ENCODE measurements around the gene ZBED2. TPM values are rescaled to one million over a fixed set of nuclear protein-coding genes. Genes with fewer than 3 reads are reported as not detected.

The ZBED2 gene
- total and polyA plus RNA-seq, 8 donors = 1.5 TPM; not detected in 7

- intact Hi-C loops (cut with DNase I; ENCODE audit: low total_unique reads) = no loop called here
- Histone ChIP-seq H3K36me3 (no peaks in the 10 kb centered on the region), H3K4me3 (no peak overlapping the region), H3K27ac (no peak overlapping the region), H3K9me3 (no peaks in the 10 kb centered on the region), H3K4me1 (no peaks in the 10 kb centered on the region), H3K27me3 (no peaks in the 10 kb centered on the region)
- WGBS, 5 donors = 53 to 83% (median 66%) methylated on average over 1 of the region's 1 CpG
- no peak for DNase-seq
- TF ChIP-seq EP300 (IDR thresholded peaks at IDR 0.05) (no peak), POLR2A (IDR thresholded peaks at IDR 0.05) (no peak), POLR2AphosphoS5 (IDR thresholded peaks at IDR 0.05) (no peak)
- TF ChIP-seq, protein P1, sequence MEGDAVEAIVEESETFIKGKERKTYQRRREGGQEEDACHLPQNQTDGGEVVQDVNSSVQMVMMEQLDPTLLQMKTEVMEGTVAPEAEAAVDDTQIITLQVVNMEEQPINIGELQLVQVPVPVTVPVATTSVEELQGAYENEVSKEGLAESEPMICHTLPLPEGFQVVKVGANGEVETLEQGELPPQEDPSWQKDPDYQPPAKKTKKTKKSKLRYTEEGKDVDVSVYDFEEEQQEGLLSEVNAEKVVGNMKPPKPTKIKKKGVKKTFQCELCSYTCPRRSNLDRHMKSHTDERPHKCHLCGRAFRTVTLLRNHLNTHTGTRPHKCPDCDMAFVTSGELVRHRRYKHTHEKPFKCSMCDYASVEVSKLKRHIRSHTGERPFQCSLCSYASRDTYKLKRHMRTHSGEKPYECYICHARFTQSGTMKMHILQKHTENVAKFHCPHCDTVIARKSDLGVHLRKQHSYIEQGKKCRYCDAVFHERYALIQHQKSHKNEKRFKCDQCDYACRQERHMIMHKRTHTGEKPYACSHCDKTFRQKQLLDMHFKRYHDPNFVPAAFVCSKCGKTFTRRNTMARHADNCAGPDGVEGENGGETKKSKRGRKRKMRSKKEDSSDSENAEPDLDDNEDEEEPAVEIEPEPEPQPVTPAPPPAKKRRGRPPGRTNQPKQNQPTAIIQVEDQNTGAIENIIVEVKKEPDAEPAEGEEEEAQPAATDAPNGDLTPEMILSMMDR (IDR thresholded peaks at IDR 0.05) = no peak
Measured at GRCh38 chr3:111613294-111613693, 18.1 kb upstream of the ZBED2 start.

DNA sequence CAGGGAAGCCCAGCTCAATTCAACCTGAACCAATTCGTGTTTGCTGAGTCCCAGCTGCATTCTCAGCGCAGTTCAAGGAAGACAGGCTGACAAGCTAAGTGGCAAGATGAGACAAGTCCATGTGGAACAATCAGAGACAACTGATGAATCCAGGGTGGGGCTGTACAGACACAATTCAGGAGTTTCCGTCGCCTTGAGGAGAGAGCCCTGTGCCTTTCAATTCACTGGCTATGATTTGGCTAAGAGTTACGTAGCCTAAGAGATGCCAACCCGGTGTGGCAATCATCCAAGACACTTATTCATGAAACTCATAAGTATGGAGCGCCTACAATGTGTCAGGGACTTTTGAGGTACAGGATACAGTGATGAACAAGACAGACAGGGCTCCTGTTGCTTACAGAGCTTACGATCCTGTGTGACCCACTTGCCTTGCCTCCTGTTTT, 15.5 kb upstream of the ZBED2 start:
- Histone ChIP-seq H3K9me3 (no peaks in the 10 kb centered on the region), H3K27me3 (no peaks in the 10 kb centered on the region), H3K27ac (peak overlapping the region in 4 of 5 donors; percentile 20 to 53 (median 38)), H3K4me1 (no peaks in the 10 kb centered on the region), H3K36me3 (no peaks in the 10 kb centered on the region), H3K4me3 (no peak overlapping the region)
- 82 to 89% (median 87%) methylated on average over 8 of the region's 8 CpGs for WGBS, 5 donors
- peak in 1 of 2 donors; percentile 14 for DNase-seq
- intact Hi-C loops (cut with DNase I; ENCODE audit: low total_unique reads) = no loop called here
- no peak for TF ChIP-seq POLR2AphosphoS5 (IDR thresholded peaks at IDR 0.05)
- TF ChIP-seq EP300 (IDR thresholded peaks at IDR 0.05) = no peak
- no peak for TF ChIP-seq POLR2A (IDR thresholded peaks at IDR 0.05)
- TF ChIP-seq, protein P1 (IDR thresholded peaks at IDR 0.05) = no peak

GRCh38 chr3:111610189-111610588, 15.0 kb upstream of the ZBED2 start:
- peak in 1 of 2 donors; percentile 62 for DNase-seq
- peak overlapping the region in 3 of 5 donors; percentile 20 to 53 (median 51) for H3K27ac ChIP-seq

DNA sequence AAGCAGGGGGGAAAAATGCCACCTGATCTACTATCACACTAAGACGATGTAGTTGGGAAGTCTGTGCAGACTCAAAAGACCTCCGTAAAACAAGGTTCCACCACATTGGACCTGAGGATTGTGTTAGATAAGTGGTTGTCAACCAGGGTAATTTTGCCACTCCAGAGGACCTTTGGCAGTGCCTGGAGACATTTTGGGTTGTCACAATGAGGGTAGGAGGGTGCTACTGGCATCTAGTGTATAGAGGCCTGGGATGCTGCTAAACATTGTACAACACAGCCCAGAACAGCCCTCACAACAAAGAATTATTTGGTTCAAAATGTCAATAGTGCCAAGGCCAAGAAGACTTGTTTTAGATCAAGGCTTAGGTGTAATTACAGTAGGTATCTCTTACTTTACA, 14.6 kb upstream of the ZBED2 start:
- intact Hi-C loops (cut with DNase I; ENCODE audit: low total_unique reads) = no loop called here
- H3K27me3 ChIP-seq = no peaks in the 10 kb centered on the region
- no peaks in the 10 kb centered on the region for H3K36me3 ChIP-seq
- H3K27ac ChIP-seq = peak overlapping the region in 2 of 5 donors; percentile 2 to 6
- WGBS, 5 donors = 86 to 90% (median 87%) methylated on average over 2 of the region's 2 CpGs
- no peaks in the 10 kb centered on the region for H3K4me1 ChIP-seq
- no peak for DNase-seq
- H3K4me3 ChIP-seq = no peak overlapping the region
- TF ChIP-seq POLR2AphosphoS5 (IDR thresholded peaks at IDR 0.05) (no peak), POLR2A (IDR thresholded peaks at IDR 0.05) (no peak), EP300 (IDR thresholded peaks at IDR 0.05) (no peak)
- no peaks in the 10 kb centered on the region for H3K9me3 ChIP-seq

More at GRCh38 chr3:111610189-111610588, 15.0 kb upstream of the ZBED2 start:
- no peaks in the 10 kb centered on the region for H3K9me3 ChIP-seq
- no peak overlapping the region for H3K4me3 ChIP-seq
- TF ChIP-seq, protein P1 (IDR thresholded peaks at IDR 0.05) = no peak
- TF ChIP-seq POLR2AphosphoS5 (IDR thresholded peaks at IDR 0.05) (no peak), EP300 (IDR thresholded peaks at IDR 0.05) (no peak), POLR2A (IDR thresholded peaks at IDR 0.05) (no peak)
- intact Hi-C loops (cut with DNase I; ENCODE audit: low total_unique reads) = no loop called here
- H3K36me3 ChIP-seq = no peaks in the 10 kb centered on the region
- WGBS, 5 donors = 61 to 75% (median 71%) methylated on average over 5 of the region's 5 CpGs
- no peaks in the 10 kb centered on the region for H3K4me1 ChIP-seq
- H3K27me3 ChIP-seq = no peaks in the 10 kb centered on the region

DNA sequence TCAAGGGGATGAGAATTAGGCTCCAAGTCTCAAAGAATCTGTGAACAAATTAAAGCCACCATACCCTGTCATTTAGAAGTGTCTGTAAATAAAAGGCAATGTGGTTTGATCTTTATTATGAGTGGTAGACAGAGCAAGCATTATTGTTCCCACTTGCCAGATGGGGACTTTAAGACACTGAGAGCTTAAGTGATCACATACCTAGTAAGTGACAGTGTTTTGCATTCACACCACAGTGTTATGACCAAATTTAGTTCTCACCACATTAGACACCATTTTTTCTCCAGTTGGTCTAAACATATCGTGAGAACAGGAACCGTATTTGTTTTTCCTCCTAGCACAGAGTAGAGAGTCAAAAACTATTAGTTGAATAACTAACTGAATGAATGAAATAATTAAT, 13.2 kb upstream of the ZBED2 start:
- no peak overlapping the region for H3K27ac ChIP-seq
- H3K4me1 ChIP-seq = no peaks in the 10 kb centered on the region
- no peaks in the 10 kb centered on the region for H3K36me3 ChIP-seq
- intact Hi-C loops (cut with DNase I; ENCODE audit: low total_unique reads) = no loop called here
- WGBS, 5 donors = 83 to 91% (median 86%) methylated on average over 2 of the region's 2 CpGs
- no peaks in the 10 kb centered on the region for H3K9me3 ChIP-seq
- H3K27me3 ChIP-seq = no peaks in the 10 kb centered on the region
- no peak overlapping the region for H3K4me3 ChIP-seq
- TF ChIP-seq, protein P1 (IDR thresholded peaks at IDR 0.05) = no peak
- TF ChIP-seq EP300 (IDR thresholded peaks at IDR 0.05) = no peak
- TF ChIP-seq POLR2A (IDR thresholded peaks at IDR 0.05) = no peak
- TF ChIP-seq POLR2AphosphoS5 (IDR thresholded peaks at IDR 0.05) = no peak
- no peak for DNase-seq

Measured in stomach (tissue), 9 donors.